Astrocyte of the cerebellum (primary cell): ENCODE measurements around the gene POLR3E.
A peak's percentile ranks its signal among the peaks of the same experiment; 100 is the strongest.

Source experiments
- DNase-seq: peaks from one replicate; pipeline ENCODE4 v3.0.0-alpha.2; 2011; ENCODE audit warnings: low read depth
- H3K4me3 ChIP-seq: 2 replicates; pipeline ENCODE4 v1.5.1; 2011; ENCODE audit warnings: mild to moderate bottlenecking, low read depth, low read length, moderate library complexity
- in situ Hi-C: cut with HindIII; loops from 2 replicates; pipeline ENCODE4 v1.10.0; 2017; ENCODE audit warnings: low sequenced_read_pairs
- TF ChIP-seq, protein P1 (sequence below): IDR thresholded peaks from 2 replicates; pipeline ENCODE4 v1.5.1; 2012; ENCODE audit warnings: low read length, low read depth, moderate library complexity, mild to moderate bottlenecking; ENCODE audit errors: missing control alignments

POLR3E gene

DNA sequence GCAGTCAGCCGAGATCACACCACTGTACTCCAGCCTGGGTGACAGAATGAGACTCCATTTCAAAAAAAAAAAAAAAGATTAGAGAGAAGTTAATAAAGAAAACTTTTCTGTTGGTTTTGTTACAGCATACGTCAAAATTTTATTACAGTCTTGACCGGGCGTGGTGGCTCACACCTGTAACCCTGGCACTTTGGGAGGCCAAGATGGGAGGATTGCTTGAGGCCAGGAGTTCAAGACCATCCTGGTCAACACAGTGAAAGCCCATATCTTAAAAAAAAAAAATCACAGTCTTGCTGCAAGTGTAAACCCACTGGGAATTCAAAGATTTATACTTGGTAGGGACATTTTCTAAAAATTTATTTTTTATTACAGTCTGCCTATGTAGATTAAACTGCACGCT, 6.2 kb upstream of the POLR3E start:
- no peak for DNase-seq
- in situ Hi-C loops: no loop called here
- no peak overlapping the region for H3K4me3 ChIP-seq
- TF ChIP-seq, protein P1, sequence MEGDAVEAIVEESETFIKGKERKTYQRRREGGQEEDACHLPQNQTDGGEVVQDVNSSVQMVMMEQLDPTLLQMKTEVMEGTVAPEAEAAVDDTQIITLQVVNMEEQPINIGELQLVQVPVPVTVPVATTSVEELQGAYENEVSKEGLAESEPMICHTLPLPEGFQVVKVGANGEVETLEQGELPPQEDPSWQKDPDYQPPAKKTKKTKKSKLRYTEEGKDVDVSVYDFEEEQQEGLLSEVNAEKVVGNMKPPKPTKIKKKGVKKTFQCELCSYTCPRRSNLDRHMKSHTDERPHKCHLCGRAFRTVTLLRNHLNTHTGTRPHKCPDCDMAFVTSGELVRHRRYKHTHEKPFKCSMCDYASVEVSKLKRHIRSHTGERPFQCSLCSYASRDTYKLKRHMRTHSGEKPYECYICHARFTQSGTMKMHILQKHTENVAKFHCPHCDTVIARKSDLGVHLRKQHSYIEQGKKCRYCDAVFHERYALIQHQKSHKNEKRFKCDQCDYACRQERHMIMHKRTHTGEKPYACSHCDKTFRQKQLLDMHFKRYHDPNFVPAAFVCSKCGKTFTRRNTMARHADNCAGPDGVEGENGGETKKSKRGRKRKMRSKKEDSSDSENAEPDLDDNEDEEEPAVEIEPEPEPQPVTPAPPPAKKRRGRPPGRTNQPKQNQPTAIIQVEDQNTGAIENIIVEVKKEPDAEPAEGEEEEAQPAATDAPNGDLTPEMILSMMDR: no peak

DNA sequence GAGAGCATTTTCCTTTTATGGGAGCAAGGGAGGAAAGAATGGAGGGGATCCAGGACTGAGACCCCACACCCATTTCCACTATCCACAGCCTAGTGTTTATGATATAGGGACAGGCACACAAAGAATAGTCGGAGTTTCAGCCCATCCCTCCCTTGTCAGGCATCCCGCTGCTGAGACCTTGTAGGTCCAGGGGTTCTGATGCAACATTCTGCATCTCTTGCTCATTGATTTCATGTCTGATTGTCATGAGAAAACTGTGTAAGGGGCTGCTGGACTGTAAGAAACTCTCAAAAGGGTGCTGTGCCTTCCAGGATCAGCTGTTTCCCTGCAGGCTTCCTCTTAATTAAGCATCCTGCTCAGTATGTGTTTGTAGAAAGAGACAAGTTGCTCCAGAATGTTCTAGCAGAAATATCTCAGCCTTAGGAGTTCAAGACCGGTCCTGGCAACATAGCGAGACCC, 5.3 kb upstream of the POLR3E start:
- H3K4me3 ChIP-seq: no peak overlapping the region

DNA sequence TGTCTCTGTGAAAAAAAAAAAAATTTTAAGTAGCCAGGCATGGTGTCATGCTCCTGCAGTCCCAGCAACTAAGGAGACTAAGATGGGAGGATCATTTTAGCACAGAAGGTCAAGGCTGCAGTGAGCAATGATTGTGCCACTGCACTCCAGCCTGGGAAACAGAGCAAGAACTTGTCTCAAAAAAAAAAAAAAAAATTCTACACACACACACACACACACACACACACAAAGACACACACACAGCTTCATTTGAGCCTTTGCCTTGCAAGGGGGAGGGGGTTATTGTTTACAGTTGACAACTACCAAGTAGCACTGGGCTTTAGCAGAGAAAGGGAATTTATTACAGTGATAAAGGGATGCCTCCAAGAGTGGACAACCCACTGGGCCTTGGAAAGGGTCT, 4.9 kb upstream of the POLR3E start:
- TF ChIP-seq, protein P1: no peak

More for the DNA sequence above, 5.3 kb upstream of the POLR3E start:
- TF ChIP-seq, protein P1: no peak
- DNase-seq: no peak
- in situ Hi-C loops: no loop called here

DNA sequence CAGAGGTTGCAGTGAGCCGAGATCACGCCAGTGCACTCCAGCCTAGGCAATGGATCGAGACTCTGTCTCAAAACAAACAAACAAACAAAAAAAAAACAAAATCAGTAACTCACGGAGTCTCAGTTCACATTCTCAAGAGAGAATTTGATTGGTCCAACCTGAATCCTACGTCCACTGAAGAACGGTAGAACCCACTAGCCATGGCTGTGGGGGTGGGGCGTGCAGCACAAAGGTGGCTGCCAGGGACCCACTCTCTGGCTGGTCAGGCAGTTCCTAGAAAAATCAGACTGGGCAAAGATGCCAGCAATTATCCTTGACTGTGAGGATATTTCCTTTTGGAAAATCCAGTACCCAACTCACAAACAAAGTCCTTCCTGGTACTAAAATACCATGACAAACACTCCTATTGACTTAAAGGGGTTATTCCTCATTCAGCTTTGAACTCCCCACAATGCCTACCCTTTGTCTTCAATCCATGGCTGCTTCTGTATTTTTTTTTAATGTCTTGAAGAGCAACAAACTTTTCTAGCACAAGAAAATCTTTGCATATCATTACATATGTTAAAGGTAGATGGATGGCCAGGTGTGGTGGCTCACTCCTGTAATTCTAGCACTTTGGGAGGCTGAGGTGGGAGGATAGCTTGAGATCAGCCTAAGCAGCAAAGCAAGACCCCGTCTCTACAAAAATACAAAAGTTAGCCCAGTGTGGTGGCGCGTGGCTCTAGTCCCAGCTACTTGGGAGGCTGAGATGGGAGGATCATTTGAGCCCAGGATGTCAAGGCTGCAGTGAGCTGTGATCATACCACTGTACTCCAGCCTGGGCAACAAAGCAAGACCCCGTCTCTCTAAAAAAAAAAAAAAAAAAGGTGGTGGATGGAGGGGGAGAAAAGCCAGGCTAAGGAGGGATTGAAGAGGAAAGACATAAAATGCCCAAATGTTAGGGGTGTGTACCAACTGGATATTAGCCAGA, 3.8 kb upstream of the POLR3E start:
- no peak for DNase-seq

More for the DNA sequence above, 4.9 kb upstream of the POLR3E start:
- no peak overlapping the region for H3K4me3 ChIP-seq
- in situ Hi-C loops: no loop called here
- DNase-seq: no peak

DNA sequence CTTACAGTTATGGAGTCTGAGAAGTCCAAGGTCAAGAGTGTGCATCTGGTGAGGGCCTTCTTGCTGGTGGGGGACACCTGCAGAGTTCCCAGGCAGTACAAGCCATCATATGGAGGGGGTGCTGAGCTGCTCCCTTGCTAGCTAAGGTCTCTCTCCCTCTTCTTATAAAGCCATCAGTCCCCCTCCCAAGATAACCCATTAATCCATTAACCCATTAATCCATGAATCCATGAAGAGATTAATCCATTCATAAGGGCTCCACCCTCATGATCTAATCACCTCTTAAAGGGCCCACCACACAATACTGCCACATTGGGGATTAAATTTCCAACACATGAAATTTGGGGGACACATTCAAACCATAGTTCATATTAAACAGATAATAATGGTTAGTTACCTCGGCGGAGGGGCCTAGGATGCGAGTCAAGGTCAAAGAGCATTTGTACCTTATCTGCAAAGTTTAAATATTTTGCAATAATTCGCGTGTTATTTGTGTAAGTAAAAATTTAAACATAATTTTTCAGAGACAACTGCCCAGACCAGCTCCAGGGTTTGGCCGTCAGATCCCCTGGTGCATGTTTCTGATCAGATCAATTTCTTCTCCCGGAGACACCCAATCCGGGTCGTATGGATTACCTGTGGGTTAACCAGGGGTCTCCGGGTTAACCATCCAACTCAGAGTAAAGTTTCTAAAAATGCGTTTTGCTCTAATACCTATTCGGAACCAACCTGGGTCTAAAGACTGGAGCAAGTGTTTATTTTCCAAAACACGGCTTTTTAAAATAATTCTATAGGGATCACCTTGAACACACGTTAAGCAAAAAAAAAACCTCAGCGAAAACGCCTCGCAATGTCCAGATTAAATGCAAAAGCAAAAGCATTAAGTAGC, 740 bp upstream of the POLR3E start:
- H3K4me3 ChIP-seq: peak overlapping the region; percentile 94
- in situ Hi-C loops: no loop called here
- TF ChIP-seq, protein P1: no peak
- no peak for DNase-seq

More for the DNA sequence above, 3.8 kb upstream of the POLR3E start:
- TF ChIP-seq, protein P1: no peak
- in situ Hi-C loops: no loop called here
- H3K4me3 ChIP-seq: no peak overlapping the region
